ENCODE results near the gene RMND1. TPM values are rescaled to one million over a fixed set of nuclear protein-coding genes. Genes with fewer than 3 reads are reported as not detected.
A peak's percentile ranks its signal among the peaks of the same experiment; 100 is the strongest.
"Not testable (repeated sequence)": the region's sequence is repeated elsewhere in the genome, so short reads cannot be mapped to it uniquely, and the experiment has no call there.

The RMND1 gene
- total and polyA plus RNA-seq, 7 experiments from 2014 or later, result 7.6 to 21.5 (median 15.3) TPM

GRCh38 chr6:151384151-151384550 lies 67.8 kb downstream of the RMND1 start:
- Histone ChIP-seq H3K27me3 (ENCODE audit: control insufficient read depth in 2 of 2, insufficient read depth in 2 of 2, low read length in 2 of 2) (no peaks in the 10 kb centered on the region), H3K4me3 (ENCODE audit: low read length) (no peak overlapping the region), H3K9me3 (ENCODE audit: control insufficient read depth in 2 of 3, low read length in 3 of 3) (no peaks in the 10 kb centered on the region), H3K4me1 (ENCODE audit: control insufficient read depth in 2 of 2, insufficient read depth in 2 of 2, low read length in 2 of 2) (peaks cover 24 to 46% of the 10 kb centered on the region in 2 donors), H3K36me3 (ENCODE audit: control insufficient read depth in 2 of 3, insufficient read depth in 3 of 3, low read length in 3 of 3) (peaks cover 0 to 6% (median 0%) of the 10 kb centered on the region in 3 experiments), H3K27ac (ENCODE audit: low read depth, low read length) (no peak overlapping the region)
- ATAC-seq, result no peak
- CTCF ChIA-PET, result no interaction called here
- intact Hi-C loops (cut with micrococcal nuclease), result no loop called here
- Mint-ChIP-seq H3K9me3 (no peaks in the 10 kb centered on the region), H3K4me1 (peaks cover 31 to 82% (median 69%) of the 10 kb centered on the region in 7 donors), H3K4me3 (peak overlapping the region in 3 of 10 donors; percentile 59 to 72 (median 68)), H3K27ac (peak overlapping the region; percentile 7 to 94 (median 49)), H3K36me3 (peaks cover 6 to 11% (median 8%) of the 10 kb centered on the region in 5 donors), H3K27me3 (no peaks in the 10 kb centered on the region)
- no peak for DNase-seq
- POLR2A ChIA-PET, result interaction anchor here (0.9 to 1.3 kb wide), 3 partner anchors 10 to 18 kb away, joined by 3 to 5 read pairs (median 3); no protein-coding TSS in a partner anchor

- H3K4me3 ChIP-seq (ENCODE audit: low read length); ATAC-seq; DNase-seq; H3K9me3 Mint-ChIP-seq; H3K9me3 ChIP-seq (ENCODE audit: control insufficient read depth in 2 of 3, low read length in 3 of 3); intact Hi-C loops (cut with micrococcal nuclease); H3K36me3 ChIP-seq (ENCODE audit: control insufficient read depth in 2 of 3, insufficient read depth in 3 of 3, low read length in 3 of 3); H3K27ac ChIP-seq (ENCODE audit: low read depth, low read length); H3K27me3 Mint-ChIP-seq; H3K27me3 ChIP-seq (ENCODE audit: control insufficient read depth in 2 of 2, insufficient read depth in 2 of 2, low read length in 2 of 2); H3K36me3 Mint-ChIP-seq; H3K4me3 Mint-ChIP-seq: not testable (repeated sequence)
- ChIA-PET CTCF (interaction anchor here (0.6 kb wide), 1 partner anchor 57 kb away, joined by 4 read pairs; no protein-coding TSS in a partner anchor), POLR2A (interaction anchor here (1.0 kb wide), 1 partner anchor 10 kb away, joined by 4 read pairs; no protein-coding TSS in a partner anchor)
- peak overlapping the region in 1 of 9 donors; percentile 31 for H3K27ac Mint-ChIP-seq
- H3K4me1 Mint-ChIP-seq, result peaks cover 31 to 80% (median 72%) of the 10 kb centered on the region in 7 donors
- peaks cover 13 to 40% of the 10 kb centered on the region in 2 donors for H3K4me1 ChIP-seq (ENCODE audit: control insufficient read depth in 2 of 2, insufficient read depth in 2 of 2, low read length in 2 of 2)
Measured at GRCh38 chr6:151382631-151383030, 69.3 kb downstream of the RMND1 start.

- H3K9me3 Mint-ChIP-seq, result no peaks in the 10 kb centered on the region
- Histone ChIP-seq H3K27me3 (ENCODE audit: control insufficient read depth in 2 of 2, insufficient read depth in 2 of 2, low read length in 2 of 2) (no peaks in the 10 kb centered on the region), H3K9me3 (ENCODE audit: control insufficient read depth in 2 of 3, low read length in 3 of 3) (no peaks in the 10 kb centered on the region), H3K27ac (ENCODE audit: low read depth, low read length) (no peak overlapping the region), H3K4me3 (ENCODE audit: low read length) (no peak overlapping the region), H3K36me3 (ENCODE audit: control insufficient read depth in 2 of 3, insufficient read depth in 3 of 3, low read length in 3 of 3) (peaks cover 0 to 6% (median 0%) of the 10 kb centered on the region in 3 experiments), H3K4me1 (ENCODE audit: control insufficient read depth in 2 of 2, insufficient read depth in 2 of 2, low read length in 2 of 2) (peaks cover 18 to 40% of the 10 kb centered on the region in 2 donors)
- ChIA-PET POLR2A (no interaction called here), CTCF (no interaction called here)
- intact Hi-C loops (cut with micrococcal nuclease), result no loop called here
- H3K27ac Mint-ChIP-seq, result peak overlapping the region; percentile 22 to 97 (median 83)
- no peak for DNase-seq
- no peak for ATAC-seq
- peak overlapping the region in 9 of 10 donors; percentile 9 to 90 (median 82) for H3K4me3 Mint-ChIP-seq
- no peaks in the 10 kb centered on the region for H3K27me3 Mint-ChIP-seq
- peaks cover 36 to 76% (median 68%) of the 10 kb centered on the region in 7 donors for H3K4me1 Mint-ChIP-seq
- H3K36me3 Mint-ChIP-seq, result peaks cover 6 to 11% (median 8%) of the 10 kb centered on the region in 5 donors
Measured at GRCh38 chr6:151381722-151382121, 70.2 kb downstream of the RMND1 start.

- Histone ChIP-seq H3K36me3 (ENCODE audit: control insufficient read depth in 2 of 3, insufficient read depth in 3 of 3, low read length in 3 of 3) (peaks cover 0 to 6% (median 0%) of the 10 kb centered on the region in 3 experiments), H3K9me3 (ENCODE audit: control insufficient read depth in 2 of 3, low read length in 3 of 3) (no peaks in the 10 kb centered on the region), H3K4me1 (ENCODE audit: control insufficient read depth in 2 of 2, insufficient read depth in 2 of 2, low read length in 2 of 2) (peaks cover 27 to 49% of the 10 kb centered on the region in 2 donors), H3K27me3 (ENCODE audit: control insufficient read depth in 2 of 2, insufficient read depth in 2 of 2, low read length in 2 of 2) (no peaks in the 10 kb centered on the region), H3K4me3 (ENCODE audit: low read length) (peak overlapping the region; percentile 51), H3K27ac (ENCODE audit: low read depth, low read length) (peak overlapping the region; percentile 70)
- peak; percentile 16 for ATAC-seq
- H3K4me1 Mint-ChIP-seq, result peaks cover 45 to 80% (median 72%) of the 10 kb centered on the region in 7 donors
- no peaks in the 10 kb centered on the region for H3K9me3 Mint-ChIP-seq
- ChIA-PET POLR2A (interaction anchor here (3.8 kb wide), 1 partner anchor 9 kb away, joined by 41 read pairs; the partner anchor contains the start of gene ZBTB2), CTCF (interaction anchor here (1.3 kb wide), 1 partner anchor 9 kb away, joined by 3 read pairs; no protein-coding TSS in a partner anchor)
- H3K36me3 Mint-ChIP-seq, result peaks cover 6 to 18% (median 8%) of the 10 kb centered on the region in 5 donors
- H3K27ac Mint-ChIP-seq, result peak overlapping the region; percentile 87 to 97 (median 95)
- H3K4me3 Mint-ChIP-seq, result peak overlapping the region; percentile 82 to 91 (median 86)
- DNase-seq, result no peak
- intact Hi-C loops (cut with micrococcal nuclease), result loop anchor here (1.0 kb wide), 4 partner anchors 8 to 367 kb away; no protein-coding TSS in a partner anchor
- no peaks in the 10 kb centered on the region for H3K27me3 Mint-ChIP-seq
Measured at GRCh38 chr6:151380848-151381205, 71.1 kb downstream of the RMND1 start.

- POLR2A ChIA-PET, result interaction anchor here (3.8 kb wide), 1 partner anchor 10 kb away, joined by 41 read pairs; the partner anchor contains the start of gene ZBTB2
- Histone ChIP-seq H3K27ac (ENCODE audit: low read depth, low read length) (peak overlapping the region; percentile 70), H3K27me3 (ENCODE audit: control insufficient read depth in 2 of 2, insufficient read depth in 2 of 2, low read length in 2 of 2) (no peaks in the 10 kb centered on the region), H3K9me3 (ENCODE audit: control insufficient read depth in 2 of 3, low read length in 3 of 3) (no peaks in the 10 kb centered on the region), H3K4me3 (ENCODE audit: low read length) (peak overlapping the region; percentile 51), H3K36me3 (ENCODE audit: control insufficient read depth in 2 of 3, insufficient read depth in 3 of 3, low read length in 3 of 3) (peaks cover 0 to 6% (median 0%) of the 10 kb centered on the region in 3 experiments), H3K4me1 (ENCODE audit: control insufficient read depth in 2 of 2, insufficient read depth in 2 of 2, low read length in 2 of 2) (peaks cover 28 to 47% of the 10 kb centered on the region in 2 donors)
- peak overlapping the region; percentile 87 to 97 (median 95) for H3K27ac Mint-ChIP-seq
- CTCF ChIA-PET, result interaction anchor here (1.3 kb wide), 1 partner anchor 9 kb away, joined by 3 read pairs; no protein-coding TSS in a partner anchor
- H3K9me3 Mint-ChIP-seq, result no peaks in the 10 kb centered on the region
- no peaks in the 10 kb centered on the region for H3K27me3 Mint-ChIP-seq
- H3K4me1 Mint-ChIP-seq, result peaks cover 49 to 81% (median 72%) of the 10 kb centered on the region in 7 donors
- peak; percentile 84 for ATAC-seq
- peak overlapping the region; percentile 82 to 91 (median 86) for H3K4me3 Mint-ChIP-seq
- DNase-seq, result peak in 7 of 9 donors; percentile 14 to 50 (median 37)
- intact Hi-C loops (cut with micrococcal nuclease), result loop anchor here (1.0 to 5.0 kb wide), 5 partner anchors 8 to 1602 kb away; partner anchors contain the start of gene FBXO5 (in 1 of the 2)
- peaks cover 6 to 18% (median 8%) of the 10 kb centered on the region in 5 donors for H3K36me3 Mint-ChIP-seq
Measured at GRCh38 chr6:151379933-151380847, 71.7 kb downstream of the RMND1 start.

GRCh38 chr6:151377095-151377494 lies 74.8 kb downstream of the RMND1 start:
- H3K27ac ChIP-seq (ENCODE audit: low read depth, low read length), result no peak overlapping the region
- peaks cover 51 to 56% of the 10 kb centered on the region in 2 donors for H3K4me1 ChIP-seq (ENCODE audit: control insufficient read depth in 2 of 2, insufficient read depth in 2 of 2, low read length in 2 of 2)
- peak overlapping the region in 1 of 9 donors; percentile 35 for H3K27ac Mint-ChIP-seq
- intact Hi-C loops (cut with micrococcal nuclease), result loop anchor here in 1 of 2 donors (5.0 kb wide), 1 partner anchor 1605 kb away; the partner anchor contains the start of gene FBXO5
- no peak overlapping the region for H3K4me3 ChIP-seq (ENCODE audit: low read length)
- DNase-seq (no peak), ATAC-seq (no peak)
- peak overlapping the region in 4 of 10 donors; percentile 43 to 68 (median 52) for H3K4me3 Mint-ChIP-seq
- H3K4me1 Mint-ChIP-seq, result peaks cover 64 to 90% (median 85%) of the 10 kb centered on the region in 7 donors
- peaks cover 0 to 2% (median 0%) of the 10 kb centered on the region in 11 donors for H3K9me3 Mint-ChIP-seq
- no peaks in the 10 kb centered on the region for H3K9me3 ChIP-seq (ENCODE audit: control insufficient read depth in 2 of 3, low read length in 3 of 3)
- no peaks in the 10 kb centered on the region for H3K27me3 ChIP-seq (ENCODE audit: control insufficient read depth in 2 of 2, insufficient read depth in 2 of 2, low read length in 2 of 2)
- CTCF ChIA-PET, result no interaction called here
- H3K27me3 Mint-ChIP-seq, result no peaks in the 10 kb centered on the region
- H3K36me3 ChIP-seq (ENCODE audit: control insufficient read depth in 2 of 3, insufficient read depth in 3 of 3, low read length in 3 of 3), result no peaks in the 10 kb centered on the region
- H3K36me3 Mint-ChIP-seq, result peaks cover 0 to 20% (median 6%) of the 10 kb centered on the region in 5 donors
- POLR2A ChIA-PET, result interaction anchor here (1.1 to 3.8 kb wide), 4 partner anchors 8 to 13 kb away, joined by 3 to 41 read pairs (median 4); partner anchors contain the start of gene ZBTB2

Measured in naive thymus-derived CD4-positive, alpha-beta T cell (primary cell).